KMS-11 (cell line): ENCODE measurements around the gene PSMB2.
"Not testable (repeated sequence)": the region's sequence is repeated elsewhere in the genome, so short reads cannot be mapped to it uniquely, and the experiment has no call there.

Experiments
- H2AFZ ChIP-seq: fragments of 200-600 bp; sonication (generic); 2 replicates; pipeline ENCODE4 v1.6.1; 2016; ENCODE audit warnings: antibody characterized with exemption, mixed run types, low read depth
- H3K27ac ChIP-seq: fragments of 200-600 bp; sonication (generic); 2 replicates; pipeline ENCODE4 v1.6.1; 2016; ENCODE audit warnings: mild to moderate bottlenecking, mixed run types
- H3K27me3 ChIP-seq: fragments of 200-600 bp; sonication (generic); 2 replicates; pipeline ENCODE4 v1.6.1; 2017; ENCODE audit warnings: mild to moderate bottlenecking, low read depth, mixed run types, moderate library complexity; ENCODE audit not compliant: insufficient read depth
- H3K36me3 ChIP-seq: fragments of 200-600 bp; sonication (generic); 2 replicates; pipeline ENCODE4 v1.6.1; 2017; ENCODE audit warnings: mild to moderate bottlenecking, mixed run types; ENCODE audit not compliant: insufficient read depth
- H3K4me1 ChIP-seq: fragments of 200-600 bp; sonication (generic); 2 replicates; pipeline ENCODE4 v1.6.1; 2016; ENCODE audit warnings: mild to moderate bottlenecking, low read depth, mixed run types; ENCODE audit not compliant: poor library complexity, severe bottlenecking
- H3K4me2 ChIP-seq: fragments of 200-600 bp; sonication (generic); 2 replicates; pipeline ENCODE4 v1.7.0; 2016; ENCODE audit warnings: mild to moderate bottlenecking, mixed run types
- H3K4me3 ChIP-seq: fragments of 200-600 bp; sonication (generic); IDR thresholded peaks from 2 replicates; pipeline ENCODE4 v1.6.1; 2017; ENCODE audit warnings: low read depth, low read length, mixed read lengths; ENCODE audit not compliant: insufficient read depth
- H3K79me2 ChIP-seq: fragments of 200-600 bp; sonication (generic); 2 replicates; pipeline ENCODE4 v1.6.1; 2016; ENCODE audit warnings: low read depth, mixed run types; ENCODE audit not compliant: insufficient read depth
- H3K9ac ChIP-seq: fragments of 200-600 bp; sonication (generic); 2 replicates; pipeline ENCODE4 v1.6.1; 2016; ENCODE audit warnings: mild to moderate bottlenecking, mixed run types
- H4K20me1 ChIP-seq: fragments of 200-600 bp; sonication (generic); 2 replicates; pipeline ENCODE4 v1.6.1; 2016; ENCODE audit warnings: mild to moderate bottlenecking, mixed run types; ENCODE audit not compliant: insufficient read depth
- CTCF ChIP-seq: fragments of 200-600 bp; sonication (generic); conservative IDR thresholded peaks from 2 replicates; pipeline ENCODE4 v1.6.1; 2017; ENCODE audit warnings: low read depth, mild to moderate bottlenecking, antibody characterized with exemption, low read length, moderate library complexity, mixed read lengths

The PSMB2 gene

DNA sequence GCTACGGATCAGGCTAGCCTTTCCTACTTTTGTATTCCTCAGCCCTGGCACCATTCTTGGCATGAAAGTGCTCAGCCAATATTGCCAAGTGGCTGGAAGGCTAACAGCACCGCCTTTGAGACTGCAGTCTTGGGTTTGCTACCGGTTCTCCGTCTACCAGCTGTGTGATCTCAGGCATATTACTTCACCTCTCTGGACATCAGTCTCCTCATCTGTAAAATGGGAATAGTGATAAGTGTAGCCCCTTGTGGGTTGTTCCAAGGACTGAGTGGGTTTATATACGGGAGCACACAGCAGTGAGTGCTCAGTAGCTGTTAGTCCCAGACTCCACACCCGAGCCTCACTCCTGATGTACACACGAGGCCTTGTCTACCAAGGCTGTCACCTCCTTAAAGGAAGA lies 54.5 kb downstream of the PSMB2 start:
- Histone ChIP-seq H3K79me2 (no peaks in the 10 kb centered on the region), H3K9ac (no peak overlapping the region), H3K4me3 (no peak overlapping the region), H2AFZ (no peak overlapping the region), H3K27me3 (no peaks in the 10 kb centered on the region), H3K4me2 (no peak overlapping the region), H3K36me3 (no peaks in the 10 kb centered on the region), H3K4me1 (no peaks in the 10 kb centered on the region), H4K20me1 (no peaks in the 10 kb centered on the region), H3K27ac (no peak overlapping the region)
- no peak for TF ChIP-seq CTCF

GRCh38 chr1:35585805-35586204 lies 55.5 kb downstream of the PSMB2 start:
- H3K27me3 ChIP-seq, H3K36me3 ChIP-seq, H4K20me1 ChIP-seq: not testable (repeated sequence)

GRCh38 chr1:35585281-35585680 lies 56.0 kb downstream of the PSMB2 start:
- H3K4me2 ChIP-seq: no peak overlapping the region
- H3K79me2 ChIP-seq: no peaks in the 10 kb centered on the region
- H3K27me3 ChIP-seq: no peaks in the 10 kb centered on the region
- no peaks in the 10 kb centered on the region for H3K4me1 ChIP-seq
- H3K36me3 ChIP-seq: no peaks in the 10 kb centered on the region
- H2AFZ ChIP-seq: no peak overlapping the region
- no peak overlapping the region for H3K27ac ChIP-seq
- no peaks in the 10 kb centered on the region for H4K20me1 ChIP-seq
- TF ChIP-seq CTCF: no peak
- no peak overlapping the region for H3K9ac ChIP-seq
- H3K4me3 ChIP-seq: no peak overlapping the region

More at GRCh38 chr1:35585805-35586204, 55.5 kb downstream of the PSMB2 start:
- H2AFZ ChIP-seq, H3K27ac ChIP-seq, H3K4me3 ChIP-seq, H3K4me2 ChIP-seq, H3K9ac ChIP-seq, H3K79me2 ChIP-seq, H3K4me1 ChIP-seq: not testable (repeated sequence)

DNA sequence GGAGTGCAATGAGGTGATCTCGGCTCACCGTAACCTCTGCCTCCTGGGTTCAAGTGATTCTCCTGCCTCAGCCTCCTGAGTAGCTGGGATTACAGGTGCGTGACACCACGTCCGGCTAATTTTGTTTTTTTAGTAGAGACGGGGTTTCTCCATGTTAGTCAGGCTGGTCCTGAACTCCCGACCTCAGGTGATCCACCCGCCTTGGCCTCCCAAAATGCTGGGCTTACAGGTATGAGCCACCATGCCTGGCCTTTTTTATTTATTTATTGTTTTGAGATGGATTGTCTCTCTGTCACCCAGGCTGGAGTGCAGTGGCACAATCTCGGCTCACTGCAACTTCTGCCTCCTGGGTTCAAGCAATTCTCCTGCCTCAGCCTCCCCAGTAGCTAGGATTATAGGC lies 59.7 kb downstream of the PSMB2 start:
- H3K27ac ChIP-seq, H3K9ac ChIP-seq, H3K4me1 ChIP-seq: not testable (repeated sequence)

GRCh38 chr1:35580949-35581388 lies 60.4 kb downstream of the PSMB2 start:
- Histone ChIP-seq H3K4me3 (no peak overlapping the region), H3K79me2 (no peaks in the 10 kb centered on the region), H4K20me1 (no peaks in the 10 kb centered on the region), H3K36me3 (no peaks in the 10 kb centered on the region), H3K27me3 (no peaks in the 10 kb centered on the region), H3K4me1 (no peaks in the 10 kb centered on the region), H3K27ac (no peak overlapping the region), H2AFZ (no peak overlapping the region), H3K9ac (no peak overlapping the region), H3K4me2 (no peak overlapping the region)
- TF ChIP-seq CTCF: no peak

More for the DNA sequence above, 59.7 kb downstream of the PSMB2 start:
- H3K79me2 ChIP-seq, H3K36me3 ChIP-seq, H3K27me3 ChIP-seq, H3K4me3 ChIP-seq, H2AFZ ChIP-seq, H3K4me2 ChIP-seq, H4K20me1 ChIP-seq: not testable (repeated sequence)
